Activated CD4-positive, CD25-positive, alpha-beta regulatory T cell treated with anti-CD3 and anti-CD28 coated beads, Interleukin-2, amount 50 U/mL, for 72 hours (primary cell): Measurements from ENCODE around the gene AK5.
"Not testable (repeated sequence)": the region's sequence is repeated elsewhere in the genome, so short reads cannot be mapped to it uniquely, and the experiment has no call there.

Source experiments
- DNase-seq: peaks from one replicate; pipeline ENCODE4 v3.0.0; 2021

Gene AK5

DNA sequence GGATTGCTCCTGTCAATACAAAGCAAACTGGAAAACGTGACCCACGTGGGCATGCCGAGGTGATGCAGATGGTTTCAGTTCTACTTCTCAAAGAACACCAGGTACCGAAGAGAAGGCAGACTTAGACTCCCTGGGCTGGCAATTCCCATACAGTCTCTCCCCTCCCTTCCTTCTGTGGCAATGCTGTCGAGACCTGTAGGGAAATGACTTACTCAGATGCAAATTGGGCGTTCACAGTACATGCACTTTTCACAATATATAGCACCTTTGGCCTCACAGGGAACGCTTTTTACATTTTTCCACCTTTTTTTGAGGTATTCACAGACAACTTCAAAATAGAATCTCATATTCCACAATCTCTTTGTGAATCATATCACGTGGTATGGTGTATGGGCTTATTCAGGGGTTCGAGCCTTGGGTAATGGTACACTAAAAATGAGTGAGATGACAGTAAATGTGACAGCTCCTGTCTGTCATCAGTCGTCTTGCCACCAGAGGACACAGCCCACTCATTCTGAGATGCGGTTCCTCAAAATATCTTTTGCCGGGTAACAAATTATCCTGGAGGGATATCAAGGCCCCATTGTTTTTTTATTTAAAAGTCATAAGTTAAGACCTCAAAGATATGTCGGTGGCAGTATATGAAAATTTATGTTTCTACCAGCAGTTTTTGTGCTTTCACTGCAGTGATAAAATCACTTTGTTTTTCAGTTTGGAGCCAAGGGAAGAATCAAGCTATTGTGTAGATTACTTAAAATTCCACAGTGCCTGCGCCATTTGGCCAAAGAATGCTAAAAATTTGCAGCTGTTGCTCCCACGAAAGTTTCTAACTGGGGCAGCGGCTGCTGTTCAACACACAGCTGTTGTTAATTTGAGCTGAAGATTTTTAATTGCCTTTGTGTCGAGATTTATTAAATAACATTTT, 232.3 kb downstream of the AK5 start:
- no peak for DNase-seq

DNA sequence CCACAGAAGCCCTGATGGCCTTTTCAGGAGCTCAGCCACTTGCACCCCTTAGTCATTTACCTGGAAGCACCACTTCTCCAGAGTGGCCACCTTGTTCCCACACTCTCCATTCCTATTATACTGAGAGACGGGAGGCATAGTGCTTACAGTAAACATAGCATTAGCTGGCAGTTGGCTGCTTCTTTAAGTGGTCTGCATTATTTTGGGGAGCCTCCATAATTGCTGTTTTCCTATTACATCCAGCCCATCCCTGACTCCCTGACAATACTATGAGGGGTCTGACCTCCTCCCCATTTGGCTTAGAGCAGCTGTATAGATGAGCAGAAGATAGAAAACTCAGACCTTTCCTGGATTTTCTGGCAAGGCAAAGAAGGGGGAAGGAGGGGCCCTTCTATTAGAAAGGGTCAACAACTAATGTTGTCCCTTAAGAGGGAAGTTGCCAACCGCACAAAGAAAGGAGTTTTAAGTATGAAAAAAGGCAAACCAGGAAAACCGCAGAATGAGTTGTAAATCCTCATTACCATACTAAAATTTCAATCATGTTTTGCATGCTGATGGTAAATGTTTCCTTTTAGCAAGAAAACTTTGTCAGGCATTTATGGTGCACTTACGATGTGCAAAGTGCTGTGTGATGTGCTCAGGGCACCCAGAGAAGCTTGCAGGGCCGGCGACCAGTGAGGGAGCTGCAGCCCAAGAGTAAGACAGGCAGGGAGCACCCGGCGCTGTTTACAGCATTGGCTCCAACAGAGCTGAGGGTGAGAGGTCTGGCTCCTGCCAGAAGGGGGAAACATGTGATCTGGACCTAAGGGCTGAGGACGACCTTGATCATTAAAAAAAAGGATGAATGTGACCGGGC, 233.3 kb downstream of the AK5 start:
- no peak for DNase-seq

- DNase-seq = no peak
Measured at GRCh38 chr1:77516106-77516505, 234.3 kb downstream of the AK5 start.

GRCh38 chr1:77524038-77524437, 242.2 kb downstream of the AK5 start:
- no peak for DNase-seq

GRCh38 chr1:77531149-77531548, 249.3 kb downstream of the AK5 start:
- not testable (repeated sequence) for DNase-seq

DNA sequence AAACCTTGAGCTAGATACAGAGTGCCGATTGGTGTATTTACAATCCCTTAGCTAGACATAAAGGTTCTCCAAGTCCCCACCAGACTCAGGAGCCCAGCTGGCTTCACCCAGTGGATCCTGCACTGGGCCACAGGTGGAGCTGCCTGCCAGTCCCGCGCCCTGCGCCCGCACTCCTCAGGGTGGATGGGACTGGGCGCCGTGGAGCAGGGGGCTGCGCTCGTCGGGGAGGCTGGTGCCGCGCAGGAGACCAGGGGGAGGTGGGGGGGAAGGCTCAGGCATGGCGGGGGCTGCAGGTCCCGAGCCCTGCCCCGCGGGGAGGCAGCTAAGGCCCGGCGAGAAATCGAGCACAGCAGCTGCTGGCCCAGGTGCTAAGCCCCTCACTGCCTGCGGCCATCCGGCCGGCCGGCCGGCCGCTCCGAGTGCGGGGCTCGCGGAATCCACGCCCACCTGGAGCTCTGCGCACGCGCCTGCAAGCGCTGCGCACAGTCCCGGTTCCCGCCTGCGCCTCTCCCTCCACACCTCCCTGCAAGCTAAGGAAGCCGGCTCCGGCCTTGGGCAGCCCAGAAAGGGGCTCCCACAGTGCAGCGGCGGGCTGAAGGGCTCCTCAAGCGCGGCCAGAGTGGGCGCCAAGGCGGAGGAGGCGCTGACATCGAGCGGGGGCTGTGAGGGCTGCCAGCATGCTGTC, 249.9 kb downstream of the AK5 start:
- not testable (repeated sequence) for DNase-seq

DNA sequence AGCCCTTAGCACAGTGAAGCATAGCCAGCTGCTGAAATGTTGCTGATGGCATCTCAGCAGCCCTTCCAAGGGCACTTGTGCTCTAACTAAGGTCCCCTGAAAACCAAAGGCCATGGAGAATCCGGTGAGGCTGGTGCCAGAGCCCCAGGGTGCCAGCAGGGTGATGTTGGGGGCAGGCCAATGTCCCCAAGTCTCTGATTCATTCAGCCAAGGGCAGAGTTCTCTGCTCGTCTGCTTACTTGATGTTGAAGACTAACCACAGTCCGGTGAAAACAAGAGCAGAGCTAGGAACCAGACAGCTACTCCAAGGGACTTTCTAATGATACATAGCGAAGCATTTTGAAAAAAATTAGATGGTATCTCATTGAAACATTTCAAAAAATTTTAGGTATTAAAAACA, 250.8 kb downstream of the AK5 start:
- no peak for DNase-seq

DNA sequence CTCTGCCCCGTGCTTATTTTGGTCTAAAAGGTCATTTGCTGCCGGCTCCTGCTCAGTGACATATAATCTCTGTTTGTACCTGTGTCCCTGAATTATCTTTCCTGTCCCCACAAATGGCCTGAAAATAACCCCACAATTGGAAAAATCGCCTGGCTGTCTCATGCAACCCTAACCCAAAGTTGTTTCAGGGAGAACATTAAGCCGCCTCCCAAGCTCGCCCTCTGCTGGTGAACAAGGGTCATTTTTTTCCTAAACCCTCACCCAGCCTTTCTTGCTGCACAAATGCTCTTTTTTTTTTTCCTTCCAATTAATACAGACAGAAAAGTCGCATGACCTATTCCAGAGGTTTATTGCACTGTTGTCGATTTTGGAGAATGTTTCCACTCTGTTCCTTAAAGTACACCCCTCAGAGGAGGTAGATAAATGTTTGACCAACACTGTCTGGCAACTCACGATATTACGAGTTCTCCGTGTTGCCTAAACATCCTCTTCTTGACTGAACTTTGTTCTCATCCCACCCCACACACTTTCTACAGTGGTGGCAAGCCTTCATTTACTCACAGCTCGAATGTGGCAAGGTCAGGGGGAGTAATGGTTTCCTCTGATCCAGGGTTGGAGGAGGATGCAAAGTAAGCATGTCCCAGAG, 252.0 kb downstream of the AK5 start:
- DNase-seq = peak; percentile 50

GRCh38 chr1:77534456-77534855, 252.6 kb downstream of the AK5 start:
- DNase-seq = no peak

DNA sequence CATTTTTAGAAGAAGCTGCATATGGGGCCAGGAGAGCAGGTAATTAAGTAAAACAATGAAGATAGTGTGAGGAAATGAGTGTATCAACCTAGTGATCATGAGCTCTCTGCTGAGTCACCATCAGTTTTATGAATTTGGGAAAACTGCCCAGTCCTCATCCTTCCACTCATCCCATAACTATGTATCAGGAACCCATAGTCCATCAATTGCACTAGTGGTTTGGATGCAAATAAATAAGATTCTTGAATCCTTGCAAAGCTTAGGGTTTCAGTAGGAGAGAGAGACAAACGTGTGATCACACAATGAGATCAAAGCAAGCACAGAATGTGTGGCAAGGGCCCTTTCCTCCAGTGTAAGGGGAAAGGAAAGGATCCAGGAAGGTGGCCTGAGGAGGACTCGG, 255.0 kb downstream of the AK5 start:
- DNase-seq = no peak

GRCh38 chr1:77538956-77539518, 257.2 kb downstream of the AK5 start:
- DNase-seq = no peak

- DNase-seq = no peak
Measured at GRCh38 chr1:77539519-77540142, 257.8 kb downstream of the AK5 start.

DNA sequence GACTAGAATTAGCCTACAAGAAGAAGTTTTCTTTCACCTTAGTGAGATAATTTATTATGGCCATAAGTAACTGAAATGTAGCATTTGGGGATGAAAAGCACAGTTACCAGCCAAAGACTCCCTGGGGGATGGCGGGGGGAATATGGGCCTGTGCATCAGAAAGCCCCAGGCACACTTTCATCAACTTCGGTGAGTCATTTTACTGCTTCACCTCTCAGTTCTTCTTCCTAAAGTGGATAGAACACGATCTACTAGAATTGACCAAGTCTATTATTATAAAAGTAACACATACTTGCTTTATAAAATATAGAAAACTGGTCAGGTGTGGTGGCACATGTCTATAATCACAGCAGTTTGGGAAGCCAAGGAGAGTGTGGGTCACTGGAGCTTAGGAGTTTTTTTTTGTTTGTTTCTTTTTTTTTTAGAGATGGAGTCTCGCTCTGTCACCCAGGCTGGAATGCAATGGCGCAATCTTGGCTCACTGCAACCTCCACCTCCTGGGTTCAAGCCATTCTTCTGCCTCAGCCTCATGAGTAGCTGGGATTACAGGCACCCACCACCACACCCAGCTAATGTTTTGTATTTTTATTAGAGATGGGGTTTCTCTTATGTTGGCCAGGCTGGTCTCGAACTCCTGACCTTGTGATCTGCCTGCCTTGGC, 258.8 kb downstream of the AK5 start:
- no peak for DNase-seq

- DNase-seq = no peak
Measured at GRCh38 chr1:77541162-77541545, 259.3 kb downstream of the AK5 start.

DNA sequence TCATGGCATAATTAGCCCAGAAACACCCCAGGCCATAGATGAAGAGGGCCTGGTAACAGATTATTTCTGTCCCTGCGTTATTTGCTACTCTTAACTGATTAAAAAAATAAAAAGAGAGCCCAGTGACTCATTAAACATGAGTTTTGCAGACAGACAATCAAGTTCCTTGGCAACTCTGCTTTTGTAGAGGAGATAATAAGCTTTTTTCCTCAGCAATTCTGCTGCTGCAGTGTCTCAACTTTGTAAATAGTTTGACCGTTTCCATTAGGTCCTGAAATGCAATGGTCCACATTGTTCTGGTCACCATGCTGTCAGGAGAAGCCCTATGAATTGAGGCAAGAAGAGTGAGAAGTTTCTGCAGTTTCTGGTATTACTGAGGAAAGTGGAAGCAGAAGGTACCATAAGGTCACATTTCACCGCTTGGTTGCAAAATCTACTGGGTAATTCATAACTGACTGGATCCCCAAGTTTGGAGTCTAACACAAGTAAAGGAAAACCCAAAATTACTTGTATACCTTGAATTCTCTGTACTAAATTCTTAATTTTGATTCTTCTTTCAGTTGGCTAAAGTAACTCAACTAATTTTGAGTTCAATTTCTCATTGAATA, 261.1 kb downstream of the AK5 start:
- DNase-seq = no peak

GRCh38 chr1:77543822-77544448, 262.1 kb downstream of the AK5 start:
- no peak for DNase-seq

DNA sequence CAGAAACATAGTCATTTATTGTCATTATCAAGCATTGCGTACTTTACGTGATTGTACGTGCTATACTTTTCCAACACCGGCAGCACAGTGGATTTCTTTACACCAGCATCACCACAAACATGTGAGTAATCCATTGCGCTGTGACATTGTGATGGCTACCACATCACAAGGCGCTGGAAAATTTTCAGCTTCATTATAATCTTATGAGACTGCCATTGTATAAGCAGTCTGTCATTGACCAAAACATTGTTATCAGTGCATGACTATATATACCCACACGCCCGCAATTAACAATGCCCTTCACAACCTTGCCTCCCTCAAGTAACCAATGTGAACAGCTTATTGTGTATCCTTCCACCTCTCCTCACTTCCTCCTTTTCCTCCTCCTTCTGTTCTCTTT, 263.0 kb downstream of the AK5 start:
- no peak for DNase-seq

DNA sequence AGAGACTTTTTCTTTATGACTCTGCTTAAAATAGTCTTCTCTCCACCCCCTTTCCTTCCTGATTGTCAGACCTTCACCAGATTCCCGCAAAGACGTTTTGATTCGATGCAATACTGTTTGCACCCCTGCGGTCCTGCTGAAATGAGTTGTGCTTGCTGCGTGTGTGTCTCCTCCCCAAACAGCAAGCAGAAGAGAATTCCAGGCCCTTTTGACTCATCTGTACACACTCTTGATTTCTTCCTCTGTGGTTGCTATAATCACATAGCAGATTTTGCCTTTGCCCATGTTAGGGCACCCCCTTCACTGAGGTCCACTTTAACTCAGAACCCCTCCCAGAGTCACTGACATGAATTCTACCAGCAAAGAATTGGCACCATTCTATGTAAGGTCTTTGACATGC, 264.2 kb downstream of the AK5 start:
- DNase-seq = no peak

GRCh38 chr1:77546890-77547289, 265.1 kb downstream of the AK5 start:
- no peak for DNase-seq

GRCh38 chr1:77548285-77548684, 266.5 kb downstream of the AK5 start:
- DNase-seq = no peak

GRCh38 chr1:77550135-77550534, 268.3 kb downstream of the AK5 start:
- DNase-seq = no peak
